Fibroblast of skin of left quadriceps (primary cell): Measurements from ENCODE around the gene EPB41L5.

ENCODE experiments used
- DNase-seq, 2 experiments: peaks; one replicate each; pipeline ENCODE4 v3.0.0-alpha.2; 2013; ENCODE audit warnings: low read depth in 2 of 2

EPB41L5 gene

GRCh38 chr2:120224735-120225548 is 212.1 kb downstream of the EPB41L5 start:
- DNase-seq: no peak

DNA sequence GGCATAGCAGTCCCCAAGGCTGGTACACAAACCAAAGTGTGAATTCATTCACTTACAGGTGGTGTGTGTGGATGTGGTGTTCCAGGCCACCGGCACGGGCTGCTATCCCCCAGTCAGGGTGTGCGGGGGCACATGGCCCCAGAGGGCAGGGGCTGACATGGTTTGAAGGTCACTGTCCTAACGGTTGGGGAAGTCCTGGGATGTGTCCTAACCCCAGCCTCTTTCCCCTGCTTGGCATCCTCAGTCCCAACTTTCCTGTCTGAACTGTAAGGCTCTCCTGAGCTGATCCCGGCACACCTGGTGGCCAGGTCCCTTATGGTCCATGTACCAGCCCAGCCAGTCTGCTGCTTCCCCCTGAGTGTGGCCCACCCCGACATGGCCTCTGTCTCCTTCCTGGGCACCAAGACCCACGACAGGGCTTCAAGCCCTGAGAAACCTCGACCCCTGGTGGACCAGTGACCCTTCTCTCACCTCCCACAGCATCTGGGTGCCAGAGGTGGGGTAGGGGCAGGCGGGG is 212.7 kb downstream of the EPB41L5 start:
- no peak for DNase-seq

DNA sequence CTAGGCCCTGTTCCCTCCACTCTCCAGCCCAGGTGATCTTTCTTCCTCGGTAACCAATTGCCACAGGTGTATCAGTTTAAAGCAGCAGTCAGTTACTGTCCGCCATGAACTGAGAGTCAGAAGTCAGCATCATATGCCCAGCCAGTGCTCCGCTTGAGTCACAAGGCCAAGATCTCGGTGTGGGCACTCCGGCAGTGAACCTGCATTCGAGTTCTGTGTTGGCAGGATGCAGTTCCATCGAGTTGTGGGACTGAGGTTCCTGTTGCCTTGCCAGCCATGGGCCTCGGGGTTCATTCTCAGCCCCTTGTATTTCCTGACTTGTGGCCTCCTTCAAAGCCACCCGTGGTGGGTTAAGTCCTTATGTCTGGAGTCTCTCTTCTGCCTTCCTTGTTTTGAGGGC is 213.4 kb downstream of the EPB41L5 start:
- DNase-seq: no peak

GRCh38 chr2:120227111-120227991 is 214.5 kb downstream of the EPB41L5 start:
- no peak for DNase-seq

DNA sequence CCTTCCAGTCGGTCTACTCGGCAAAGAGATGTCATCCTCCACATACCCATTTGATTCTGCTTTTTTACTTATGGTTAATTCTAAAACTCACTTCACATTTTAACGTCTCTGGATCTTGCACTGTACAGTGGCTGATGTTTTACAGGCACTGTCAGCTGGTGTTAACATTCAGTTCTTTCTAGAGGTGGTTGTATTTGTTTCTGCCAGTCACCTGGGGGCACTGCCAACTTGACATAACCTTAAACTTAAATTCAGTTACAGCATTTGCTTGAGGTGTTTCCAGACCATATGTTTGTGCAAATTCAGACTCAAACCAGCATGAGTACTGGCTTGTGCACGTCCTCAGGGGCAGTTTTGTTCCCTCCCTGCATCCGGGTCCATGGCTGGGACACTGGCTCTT is 215.6 kb downstream of the EPB41L5 start:
- DNase-seq: no peak
